ENCODE results near the gene MAML3.

MAML3 gene

GRCh38 chr4:139843641-139844040 lies 310.3 kb downstream of the MAML3 start:
- TF ChIP-seq CTCF (IDR thresholded peaks at IDR 0.05; ENCODE audit: low read depth, low read length): no peak
- DNase-seq (ENCODE audit: low read depth in 2 of 2): no peak
- H3K4me3 ChIP-seq (replicated peaks in 1 of 2; ENCODE audit: low read depth in 2 of 2, low read length in 2 of 2): no peak overlapping the region

- H3K4me3 ChIP-seq (replicated peaks in 1 of 2; ENCODE audit: low read depth in 2 of 2, low read length in 2 of 2): no peak overlapping the region
- no peak for DNase-seq (ENCODE audit: low read depth in 2 of 2)
- no peak for TF ChIP-seq CTCF (IDR thresholded peaks at IDR 0.05; ENCODE audit: low read depth, low read length)
Observed at GRCh38 chr4:139841464-139842195, 312.4 kb downstream of the MAML3 start.

GRCh38 chr4:139840773-139841172 lies 313.2 kb downstream of the MAML3 start:
- no peak overlapping the region for H3K4me3 ChIP-seq (replicated peaks in 1 of 2; ENCODE audit: low read depth in 2 of 2, low read length in 2 of 2)
- no peak for TF ChIP-seq CTCF (IDR thresholded peaks at IDR 0.05; ENCODE audit: low read depth, low read length)
- DNase-seq (ENCODE audit: low read depth in 2 of 2): no peak

- H3K4me3 ChIP-seq (replicated peaks in 1 of 2; ENCODE audit: low read depth in 2 of 2, low read length in 2 of 2): no peak overlapping the region
- DNase-seq (ENCODE audit: low read depth in 2 of 2): no peak
- TF ChIP-seq CTCF (IDR thresholded peaks at IDR 0.05; ENCODE audit: low read depth, low read length): no peak
Observed at GRCh38 chr4:139839403-139840031, 314.5 kb downstream of the MAML3 start.

- DNase-seq (ENCODE audit: low read depth in 2 of 2): peak in 1 of 2 donors; percentile 29
- no peak for TF ChIP-seq CTCF (IDR thresholded peaks at IDR 0.05; ENCODE audit: low read depth, low read length)
- H3K4me3 ChIP-seq (replicated peaks in 1 of 2; ENCODE audit: low read depth in 2 of 2, low read length in 2 of 2): no peak overlapping the region
Observed at GRCh38 chr4:139838811-139839210, 315.2 kb downstream of the MAML3 start.

- no peak for TF ChIP-seq CTCF (IDR thresholded peaks at IDR 0.05; ENCODE audit: low read depth, low read length)
- H3K4me3 ChIP-seq (replicated peaks in 1 of 2; ENCODE audit: low read depth in 2 of 2, low read length in 2 of 2): no peak overlapping the region
- no peak for DNase-seq (ENCODE audit: low read depth in 2 of 2)
Observed at GRCh38 chr4:139834981-139835391, 319.0 kb downstream of the MAML3 start.
